NB4 (cell line): Measurements from ENCODE around the gene IGSF9B.

Source experiments
- CTCF ChIP-seq: IDR thresholded peaks from one replicate; pipeline ENCODE4 v1.5.1; 2012; ENCODE audit warnings: low read depth, low read length
- POLR2A ChIP-seq: IDR thresholded peaks from 2 replicates; pipeline ENCODE4 v1.6.1; 2011; ENCODE audit warnings: mild to moderate bottlenecking; ENCODE audit not compliant: insufficient read length; ENCODE audit errors: extremely low read depth

GRCh38 chr11:133948711-133949110 is 8.1 kb downstream of the IGSF9B start:
- TF ChIP-seq CTCF = no peak
- TF ChIP-seq POLR2A = no peak
